HEK293 (cell line): Measurements from ENCODE around the gene VCL.

Experiments
- CTCF ChIA-PET: fragments of 350-600 bp; formaldehyde crosslinking; extraction: SDS; loops from one replicate; lab custom pipeline; 2021; ENCODE audit warnings: antibody characterized with exemption; lab: Yijun Ruan, JAX
- POLR2A ChIA-PET: fragments of 300-600 bp; formaldehyde crosslinking; extraction: SDS; loops from one replicate; lab custom pipeline; 2020; ENCODE audit warnings: antibody characterized with exemption, inconsistent platforms; lab: Yijun Ruan, JAX
- H3K27ac ChIP-seq: fragments of 200-500 bp; sonication (Bioruptor generic); 2 replicates; pipeline ENCODE4 v1.5.1; 2014; ENCODE audit warnings: low read depth, low read length, control low read depth, inconsistent platforms; ENCODE audit errors: extremely low read depth
- H3K36me3 ChIP-seq, 2 experiments: fragments of 200-500 bp in 1 of 2; sonication (Bioruptor generic) in 1 of 2; 1 replicate in 1 of 2; 2 replicates in 1 of 2; pipeline ENCODE4 v1.5.1; 2014 to 2017; ENCODE audit warnings: inconsistent platforms in 2 of 2, low read length in 2 of 2; ENCODE audit not compliant: control insufficient read depth in 2 of 2, insufficient read depth in 1 of 2
- H3K4me1 ChIP-seq: fragments of 200-500 bp; sonication (Bioruptor generic); 2 replicates; pipeline ENCODE4 v1.5.1; 2014; ENCODE audit warnings: mild to moderate bottlenecking, low read length, inconsistent platforms; ENCODE audit not compliant: control insufficient read depth, insufficient read depth
- H3K4me3 ChIP-seq: 2 replicates; pipeline ENCODE4 v1.5.1; 2011; ENCODE audit warnings: low read depth, mild to moderate bottlenecking, control low read depth, low read length, moderate library complexity
- H3K9me3 ChIP-seq: fragments of 200-500 bp; sonication (Bioruptor generic); 2 replicates; pipeline ENCODE4 v1.5.1; 2014; ENCODE audit warnings: low read depth, low read length, inconsistent platforms; ENCODE audit not compliant: control insufficient read depth, insufficient read depth
- BCL11B ChIP-seq: fragments of 450-650 bp; formaldehyde crosslinking; IDR thresholded peaks from 2 replicates; pipeline ENCODE4 v1.5.1; 2016; ENCODE audit warnings: low read depth, missing biosample characterization, missing genetic modification characterization
- HOXA7 ChIP-seq: sonication (generic); formaldehyde crosslinking; IDR thresholded peaks from 2 replicates; pipeline ENCODE4 v1.8.1; 2022; ENCODE audit warnings: missing genetic modification reagents, borderline replicate concordance
- PRDM6 ChIP-seq: fragments of 450-650 bp; formaldehyde crosslinking; IDR thresholded peaks from 2 replicates; pipeline ENCODE4 v1.5.1; 2017; ENCODE audit warnings: missing biosample characterization, missing genetic modification characterization
- REPIN1 ChIP-seq: fragments of 450-650 bp; formaldehyde crosslinking; IDR thresholded peaks from 2 replicates; pipeline ENCODE4 v1.5.1; 2017; ENCODE audit warnings: missing biosample characterization, missing genetic modification characterization, low read depth
- ZNF184 ChIP-seq: fragments of 450-650 bp; IDR thresholded peaks from 2 replicates; pipeline ENCODE4 v1.5.1; 2018; ENCODE audit warnings: missing biosample characterization, mild to moderate bottlenecking, missing genetic modification characterization
- ZNF19 ChIP-seq: fragments of 450-650 bp; formaldehyde crosslinking; IDR thresholded peaks from 2 replicates; pipeline ENCODE4; 2016; ENCODE audit warnings: missing biosample characterization, missing genetic modification characterization, low read depth
- ZNF202 ChIP-seq: fragments of 450-650 bp; formaldehyde crosslinking; IDR thresholded peaks from 2 replicates; pipeline ENCODE4 v1.5.1; 2016; ENCODE audit warnings: missing biosample characterization, missing genetic modification characterization, borderline replicate concordance
- ZNF211 ChIP-seq: fragments of 450-650 bp; formaldehyde crosslinking; IDR thresholded peaks from 2 replicates; pipeline ENCODE4 v1.5.1; 2016; ENCODE audit warnings: low read depth, missing biosample characterization, missing genetic modification characterization
- ZNF354C ChIP-seq: fragments of 450-650 bp; formaldehyde crosslinking; IDR thresholded peaks from 2 replicates; pipeline ENCODE4 v1.5.1; 2016; ENCODE audit warnings: missing biosample characterization, missing genetic modification characterization, low read depth, borderline replicate concordance
- ZNF423 ChIP-seq: fragments of 450-650 bp; formaldehyde crosslinking; IDR thresholded peaks from 2 replicates; pipeline ENCODE4 v1.5.1; 2016; ENCODE audit warnings: missing biosample characterization, missing genetic modification characterization
- ZNF501 ChIP-seq: fragments of 450-650 bp; formaldehyde crosslinking; IDR thresholded peaks from 2 replicates; pipeline ENCODE4 v1.5.1; 2016; ENCODE audit warnings: missing biosample characterization, missing genetic modification characterization
- ZNF571 ChIP-seq: fragments of 450-650 bp; formaldehyde crosslinking; IDR thresholded peaks from 2 replicates; pipeline ENCODE4 v1.5.0; 2017; ENCODE audit warnings: missing biosample characterization, missing genetic modification characterization
- ZNF610 ChIP-seq: fragments of 450-650 bp; formaldehyde crosslinking; IDR thresholded peaks from 2 replicates; pipeline ENCODE4 v1.5.1; 2016; ENCODE audit warnings: missing biosample characterization, missing genetic modification characterization, borderline replicate concordance
- ZSCAN30 ChIP-seq: fragments of 450-650 bp; IDR thresholded peaks from 2 replicates; pipeline ENCODE4 v1.5.1; 2018; ENCODE audit warnings: missing biosample characterization, mild to moderate bottlenecking, missing genetic modification characterization, moderate library complexity
- TF ChIP-seq, protein P1 (sequence below): fragments of 450-650 bp; formaldehyde crosslinking; IDR thresholded peaks from 2 replicates; pipeline ENCODE4 v1.5.1; 2016; ENCODE audit warnings: missing biosample characterization, missing genetic modification characterization
- TF ChIP-seq, protein P2 (sequence below): fragments of 450-650 bp; formaldehyde crosslinking; IDR thresholded peaks from 2 replicates; pipeline ENCODE4 v1.5.1; 2016; ENCODE audit warnings: missing biosample characterization, missing genetic modification characterization, borderline replicate concordance

The VCL gene

DNA sequence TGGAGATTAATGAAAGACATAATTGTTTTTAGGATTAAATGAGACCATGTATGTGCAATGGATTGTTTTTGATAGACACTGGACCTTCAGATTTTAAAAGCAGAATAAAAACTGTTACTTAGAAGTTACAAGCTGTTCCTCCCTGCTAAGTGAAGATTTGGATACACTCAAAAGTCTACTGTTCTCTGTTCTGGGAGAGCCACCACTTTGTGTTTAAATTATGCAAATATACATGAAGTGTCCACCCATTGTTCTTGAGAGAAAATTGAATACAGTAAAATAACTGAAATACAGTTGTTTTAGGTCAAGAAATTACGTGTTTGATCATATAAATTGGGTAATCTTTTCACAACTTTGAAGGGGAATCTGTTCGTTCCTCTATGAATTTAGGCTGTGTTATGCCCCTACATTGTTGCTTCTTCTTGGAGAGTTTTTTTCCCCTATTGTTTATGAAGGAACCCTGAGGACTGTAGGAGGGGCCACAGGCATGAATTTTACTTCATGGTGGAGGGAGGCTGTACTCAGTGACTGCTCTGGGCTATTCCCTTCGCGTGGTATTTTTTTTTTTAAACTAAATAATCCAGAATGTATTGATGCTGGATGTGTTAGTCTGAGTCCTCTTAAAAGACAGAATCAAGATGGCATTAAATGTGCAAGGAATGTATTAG lies 18.6 kb upstream of the VCL start (continued):
- TF ChIP-seq ZNF211 (tag by site-specific recombination) (no peak), BCL11B (no peak), ZNF202 (no peak), ZNF610 (tag by site-specific recombination) (no peak), HOXA7 (CRISPR knock-in tag) (no peak), ZNF423 (tag by site-specific recombination) (no peak), ZNF184 (tag by site-specific recombination) (no peak)
- TF ChIP-seq, protein P1, sequence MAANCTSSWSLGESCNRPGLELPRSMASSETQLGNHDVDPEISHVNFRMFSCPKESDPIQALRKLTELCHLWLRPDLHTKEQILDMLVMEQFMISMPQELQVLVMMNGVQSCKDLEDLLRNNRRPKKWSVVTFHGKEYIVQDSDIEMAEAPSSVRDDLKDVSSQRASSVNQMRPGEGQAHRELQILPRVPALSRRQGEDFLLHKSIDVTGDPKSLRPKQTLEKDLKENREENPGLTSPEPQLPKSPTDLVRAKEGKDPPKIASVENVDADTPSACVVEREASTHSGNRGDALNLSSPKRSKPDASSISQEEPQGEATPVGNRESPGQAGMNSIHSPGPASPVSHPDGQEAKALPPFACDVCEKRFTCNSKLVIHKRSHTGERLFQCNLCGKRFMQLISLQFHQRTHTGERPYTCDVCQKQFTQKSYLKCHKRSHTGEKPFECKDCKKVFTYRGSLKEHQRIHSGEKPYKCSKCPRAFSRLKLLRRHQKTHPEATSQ: no peak
- TF ChIP-seq, all 188 proteins: peak for 0

DNA sequence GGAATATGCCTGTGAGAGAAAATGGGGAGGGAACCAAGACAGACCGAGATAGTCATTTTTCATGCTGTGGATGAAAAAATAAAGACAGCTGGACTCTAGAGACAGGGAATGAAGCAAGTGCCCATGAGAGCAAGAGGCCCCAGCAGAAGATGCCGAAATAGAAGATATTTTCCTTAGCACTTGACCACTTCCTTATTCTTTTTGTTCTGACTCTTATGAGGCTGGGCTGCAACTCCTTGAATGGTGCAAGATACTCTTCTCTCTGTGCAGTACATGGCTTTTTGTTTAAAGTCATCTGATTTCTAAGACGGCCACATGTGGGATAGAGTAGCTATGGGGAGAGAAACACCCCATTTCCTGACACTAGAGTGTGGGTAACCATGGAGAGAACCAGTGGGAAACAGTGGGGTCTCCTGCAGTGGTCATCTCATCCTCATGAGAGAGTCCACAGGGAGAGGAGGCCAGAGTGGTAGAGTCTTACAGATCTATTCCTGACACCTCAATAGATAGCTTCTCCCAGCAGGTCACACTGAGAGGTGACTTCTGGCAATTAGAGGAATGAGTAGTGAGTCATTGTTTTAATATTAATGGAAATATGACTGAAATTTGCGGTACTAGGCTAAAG lies 18.0 kb upstream of the VCL start:
- no peak overlapping the region for H3K4me3 ChIP-seq

GRCh38 chr10:73981812-73982211 lies 16.1 kb upstream of the VCL start:
- H3K4me1 ChIP-seq: no peaks in the 10 kb centered on the region
- no peak overlapping the region for H3K4me3 ChIP-seq
- H3K27ac ChIP-seq: no peak overlapping the region
- CTCF ChIA-PET: interaction anchor here (0.9 to 1.7 kb wide), 3 partner anchors 23 to 99 kb away, joined by 3 read pairs; no protein-coding TSS in a partner anchor
- no peaks in the 10 kb centered on the region for H3K9me3 ChIP-seq
- H3K36me3 ChIP-seq: no peaks in the 10 kb centered on the region
- POLR2A ChIA-PET: interaction anchor here (1.2 kb wide), 1 partner anchor 16 kb away, joined by 3 read pairs; no protein-coding TSS in a partner anchor
- TF ChIP-seq ZNF571 (tag by site-specific recombination) (no peak), REPIN1 (tag by site-specific recombination) (no peak), ZNF501 (tag by site-specific recombination) (no peak), ZSCAN30 (tag by site-specific recombination) (no peak), ZNF354C (tag by site-specific recombination) (no peak)
- TF ChIP-seq, protein P2, sequence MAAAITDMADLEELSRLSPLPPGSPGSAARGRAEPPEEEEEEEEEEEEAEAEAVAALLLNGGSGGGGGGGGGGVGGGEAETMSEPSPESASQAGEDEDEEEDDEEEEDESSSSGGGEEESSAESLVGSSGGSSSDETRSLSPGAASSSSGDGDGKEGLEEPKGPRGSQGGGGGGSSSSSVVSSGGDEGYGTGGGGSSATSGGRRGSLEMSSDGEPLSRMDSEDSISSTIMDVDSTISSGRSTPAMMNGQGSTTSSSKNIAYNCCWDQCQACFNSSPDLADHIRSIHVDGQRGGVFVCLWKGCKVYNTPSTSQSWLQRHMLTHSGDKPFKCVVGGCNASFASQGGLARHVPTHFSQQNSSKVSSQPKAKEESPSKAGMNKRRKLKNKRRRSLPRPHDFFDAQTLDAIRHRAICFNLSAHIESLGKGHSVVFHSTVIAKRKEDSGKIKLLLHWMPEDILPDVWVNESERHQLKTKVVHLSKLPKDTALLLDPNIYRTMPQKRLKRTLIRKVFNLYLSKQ (tag by site-specific recombination): no peak

More for the DNA sequence above, 18.0 kb upstream of the VCL start:
- no peak overlapping the region for H3K27ac ChIP-seq
- ChIA-PET CTCF (no interaction called here), POLR2A (no interaction called here)
- TF ChIP-seq ZNF19 (no peak), PRDM6 (tag by site-specific recombination) (no peak)
- no peaks in the 10 kb centered on the region for H3K4me1 ChIP-seq
- H3K9me3 ChIP-seq: no peaks in the 10 kb centered on the region
- no peaks in the 10 kb centered on the region for H3K36me3 ChIP-seq
